ENCODE data around the gene PIK3R2.

- TF ChIP-seq CTCF (conservative IDR thresholded peaks at IDR 0.05; ENCODE audit: low read length) (peak; percentile 32), EZH2phosphoT487 (IDR thresholded peaks at IDR 0.05; ENCODE audit: borderline replicate concordance) (no peak)
These were observed 8.1 kb downstream of the PIK3R2 start for GRCh38 chr19:18160971-18161635.
